SK-N-SH treated with all-trans-retinoic acid at 6 μM for 48 hours (cell line): Measurements from ENCODE around the gene SLC44A3.
A peak's percentile ranks its signal among the peaks of the same experiment; 100 is the strongest.

Experiments
- ATAC-seq: fragments of 200-7000 bp; cut with Tn5 transposase; 3 replicates; pipeline ENCODE4 v1.9.1; 2020; ENCODE audit warnings: mild to moderate bottlenecking, moderate library complexity
- ARNTL ChIP-seq: fragments of 450-650 bp; formaldehyde crosslinking; IDR thresholded peaks from 2 replicates; pipeline ENCODE4 v1.5.0; 2020; ENCODE audit warnings: low read depth, mild to moderate bottlenecking, moderate library complexity, borderline replicate concordance
- CREB5 ChIP-seq: fragments of 250-450 bp; sonication (Bioruptor Pico); IDR thresholded peaks from 2 replicates; pipeline ENCODE4 v1.5.1; 2020; ENCODE audit warnings: low read depth, mild to moderate bottlenecking, moderate library complexity
- CSDC2 ChIP-seq: fragments of 250-450 bp; sonication (Bioruptor Pico); IDR thresholded peaks from 2 replicates; pipeline ENCODE4 v1.5.0; 2020; ENCODE audit warnings: mild to moderate bottlenecking, moderate library complexity
- CSRNP3 ChIP-seq: fragments of 250-450 bp; sonication (Bioruptor Pico); IDR thresholded peaks from 2 replicates; pipeline ENCODE4 v1.5.1; 2021; ENCODE audit warnings: mild to moderate bottlenecking, moderate library complexity
- GLIS3 ChIP-seq: fragments of 250-450 bp; sonication (Bioruptor Pico); IDR thresholded peaks from 2 replicates; pipeline ENCODE4 v1.5.0; 2020; ENCODE audit warnings: mild to moderate bottlenecking, moderate library complexity
- ISL1 ChIP-seq: fragments of 250-450 bp; sonication (Bioruptor Pico); IDR thresholded peaks from 2 replicates; pipeline ENCODE4 v2.1.2; 2022; ENCODE audit warnings: mild to moderate bottlenecking, moderate library complexity
- OSR1 ChIP-seq: fragments of 250-450 bp; sonication (Bioruptor Pico); IDR thresholded peaks from 2 replicates; pipeline ENCODE4 v1.8.0; 2022; ENCODE audit warnings: moderate library complexity, mild to moderate bottlenecking, inconsistent platforms
- PATZ1 ChIP-seq: fragments of 250-450 bp; sonication (Bioruptor Pico); IDR thresholded peaks from 2 replicates; pipeline ENCODE4 v1.8.0; 2020; ENCODE audit warnings: mild to moderate bottlenecking, moderate library complexity, borderline replicate concordance
- POU6F1 ChIP-seq: fragments of 250-450 bp; sonication (Bioruptor Pico); IDR thresholded peaks from 2 replicates; pipeline ENCODE4 v1.8.0; 2021; ENCODE audit warnings: low read depth, mild to moderate bottlenecking, moderate library complexity, borderline replicate concordance
- SNAI2 ChIP-seq: fragments of 250-450 bp; sonication (Bioruptor Pico); IDR thresholded peaks from 2 replicates; pipeline ENCODE4 v1.5.0; 2020; ENCODE audit warnings: mild to moderate bottlenecking, moderate library complexity
- TCF4 ChIP-seq: fragments of 250-450 bp; sonication (Bioruptor Pico); IDR thresholded peaks from 2 replicates; pipeline ENCODE4 v1.8.0; 2021; ENCODE audit warnings: mild to moderate bottlenecking, moderate library complexity, borderline replicate concordance
- TOX ChIP-seq: fragments of 250-450 bp; sonication (Bioruptor Pico); IDR thresholded peaks from 2 replicates; pipeline ENCODE4 v1.8.0; 2021; ENCODE audit warnings: mild to moderate bottlenecking, moderate library complexity, borderline replicate concordance
- TSHZ2 ChIP-seq: fragments of 250-450 bp; sonication (Bioruptor Pico); IDR thresholded peaks from 2 replicates; pipeline ENCODE4 v1.5.0; 2020; ENCODE audit warnings: mild to moderate bottlenecking, moderate library complexity
- ZC3H10 ChIP-seq: fragments of 250-450 bp; sonication (Bioruptor Pico); IDR thresholded peaks from 2 replicates; pipeline ENCODE4 v1.5.1; 2021; ENCODE audit warnings: mild to moderate bottlenecking, moderate library complexity
- ZFP30 ChIP-seq: fragments of 450-650 bp; formaldehyde crosslinking; IDR thresholded peaks from 2 replicates; pipeline ENCODE4 v1.5.0; 2022; ENCODE audit warnings: mild to moderate bottlenecking, moderate library complexity
- ZNF565 ChIP-seq: fragments of 450-650 bp; formaldehyde crosslinking; conservative IDR thresholded peaks from 2 replicates; pipeline ENCODE4 v1.5.0; 2020; ENCODE audit warnings: low read depth, mild to moderate bottlenecking, moderate library complexity
- ZNF70 ChIP-seq: fragments of 450-650 bp; formaldehyde crosslinking; IDR thresholded peaks from 2 replicates; pipeline ENCODE4 v1.5.0; 2020; ENCODE audit warnings: mild to moderate bottlenecking, moderate library complexity
- ZNF8 ChIP-seq: fragments of 450-650 bp; formaldehyde crosslinking; IDR thresholded peaks from 2 replicates; pipeline ENCODE4 v1.5.0; 2020; ENCODE audit warnings: mild to moderate bottlenecking, moderate library complexity

Gene SLC44A3

GRCh38 chr1:94901841-94902240 lies 81.7 kb downstream of the SLC44A3 start (continued):
- no peak for TF ChIP-seq ZNF8 (CRISPR knock-in tag)
- TF ChIP-seq, all 23 proteins: peak for 0

- ATAC-seq, result peak; percentile 45
- TF ChIP-seq ARNTL (CRISPR knock-in tag) (no peak), OSR1 (no peak), TOX (CRISPR knock-in tag) (no peak), ZFP30 (no peak), GLIS3 (CRISPR knock-in tag) (no peak), CSRNP3 (CRISPR knock-in tag) (no peak), TSHZ2 (CRISPR knock-in tag) (no peak), ISL1 (no peak), ZNF8 (CRISPR knock-in tag) (no peak), TCF4 (CRISPR knock-in tag) (no peak), ZNF70 (no peak), PATZ1 (CRISPR knock-in tag) (no peak), ZNF565 (no peak), CREB5 (CRISPR knock-in tag) (no peak), CSDC2 (CRISPR knock-in tag) (no peak), POU6F1 (CRISPR knock-in tag) (no peak), SNAI2 (CRISPR knock-in tag) (no peak), ZC3H10 (CRISPR knock-in tag) (no peak)
Measured at GRCh38 chr1:94903280-94904009, 83.3 kb downstream of the SLC44A3 start.

GRCh38 chr1:94905207-94905606 lies 85.0 kb downstream of the SLC44A3 start:
- no peak for ATAC-seq
- TF ChIP-seq TSHZ2 (CRISPR knock-in tag), result no peak
